Measurements from ENCODE around the gene SORCS2.
"Not testable (repeated sequence)": the region's sequence is repeated elsewhere in the genome, so short reads cannot be mapped to it uniquely, and the experiment has no call there.

SORCS2 gene

GRCh38 chr4:7160439-7160838, 31.9 kb upstream of the SORCS2 start:
- no peak for DNase-seq (ENCODE audit: low spot score)

GRCh38 chr4:7160951-7161440, 31.3 kb upstream of the SORCS2 start:
- DNase-seq (ENCODE audit: low spot score) = no peak

GRCh38 chr4:7161721-7162214, 30.6 kb upstream of the SORCS2 start:
- DNase-seq (ENCODE audit: low spot score) = no peak

- DNase-seq (ENCODE audit: low spot score) = not testable (repeated sequence)
These were observed 27.1 kb upstream of the SORCS2 start for GRCh38 chr4:7165056-7165873.

- no peak for DNase-seq (ENCODE audit: low spot score)
These were observed 26.5 kb upstream of the SORCS2 start for GRCh38 chr4:7165874-7166201.

- DNase-seq (ENCODE audit: low spot score) = no peak
These were observed 26.1 kb upstream of the SORCS2 start for GRCh38 chr4:7166237-7166636.

- no peak for DNase-seq (ENCODE audit: low spot score)
These were observed 25.2 kb upstream of the SORCS2 start for GRCh38 chr4:7166981-7167700.

GRCh38 chr4:7167706-7168105, 24.6 kb upstream of the SORCS2 start:
- DNase-seq (ENCODE audit: low spot score) = no peak

- DNase-seq (ENCODE audit: low spot score) = no peak
These were observed 24.2 kb upstream of the SORCS2 start for GRCh38 chr4:7168106-7168505.

GRCh38 chr4:7169134-7169533, 23.2 kb upstream of the SORCS2 start:
- no peak for DNase-seq (ENCODE audit: low spot score)

- no peak for DNase-seq (ENCODE audit: low spot score)
These were observed 22.3 kb upstream of the SORCS2 start for GRCh38 chr4:7170012-7170411.

- DNase-seq (ENCODE audit: low spot score) = no peak
These were observed 21.0 kb upstream of the SORCS2 start for GRCh38 chr4:7171191-7171900.

GRCh38 chr4:7172508-7172907, 19.8 kb upstream of the SORCS2 start:
- no peak for DNase-seq (ENCODE audit: low spot score)

GRCh38 chr4:7172946-7173345, 19.4 kb upstream of the SORCS2 start:
- no peak for DNase-seq (ENCODE audit: low spot score)

- no peak for DNase-seq (ENCODE audit: low spot score)
These were observed 18.4 kb upstream of the SORCS2 start for GRCh38 chr4:7173841-7174449.

- DNase-seq (ENCODE audit: low spot score) = no peak
These were observed 13.2 kb upstream of the SORCS2 start for GRCh38 chr4:7179158-7179557.

- DNase-seq (ENCODE audit: low spot score) = no peak
These were observed 11.4 kb upstream of the SORCS2 start for GRCh38 chr4:7180938-7181337.

- no peak for DNase-seq (ENCODE audit: low spot score)
These were observed 9.7 kb upstream of the SORCS2 start for GRCh38 chr4:7182616-7183015.

- DNase-seq (ENCODE audit: low spot score) = no peak
These were observed 9.2 kb upstream of the SORCS2 start for GRCh38 chr4:7183161-7183560.

GRCh38 chr4:7183780-7184460, 8.4 kb upstream of the SORCS2 start:
- DNase-seq (ENCODE audit: low spot score) = no peak

GRCh38 chr4:7185487-7186030, 6.8 kb upstream of the SORCS2 start:
- DNase-seq (ENCODE audit: low spot score) = no peak

Measured in cerebellar cortex (tissue), 1 donor.